ENCODE results near the gene TMEM63A. TPM values are rescaled to one million over a fixed set of nuclear protein-coding genes. Genes with fewer than 3 reads are reported as not detected.
A peak's percentile ranks its signal among the peaks of the same experiment; 100 is the strongest.
"Not testable (repeated sequence)": the region's sequence is repeated elsewhere in the genome, so short reads cannot be mapped to it uniquely, and the experiment has no call there.

TMEM63A gene
- total RNA-seq, 6 experiments from 2014 or later: 32.1 to 81.5 (median 44.9) TPM

DNA sequence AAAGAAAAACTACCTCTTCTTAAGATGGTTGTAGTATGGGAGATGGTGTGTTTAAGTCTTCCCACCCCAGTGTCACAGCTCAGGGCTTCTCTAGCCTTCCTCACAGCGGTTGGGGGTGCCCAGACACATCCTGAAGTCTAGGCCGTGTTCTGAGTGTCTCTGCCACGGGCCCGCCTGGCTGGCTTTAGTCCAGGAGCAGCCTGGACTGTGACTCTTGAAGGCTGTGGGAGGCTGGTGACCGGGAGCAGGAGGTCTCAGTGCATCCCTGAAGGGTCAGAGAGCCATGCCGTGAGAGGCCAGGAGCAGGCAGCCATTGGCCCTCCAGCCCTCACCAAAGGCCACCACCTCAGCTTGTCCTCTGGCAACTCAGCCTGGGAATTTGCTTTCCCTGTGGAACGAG, 67.8 kb downstream of the TMEM63A start:
- intact Hi-C loops (cut with DNase I): no loop called here
- TF ChIP-seq CTCF (IDR thresholded peaks at IDR 0.05) (no peak), POLR2A (IDR thresholded peaks at IDR 0.05) (no peak)
- peak overlapping the region; percentile 69 to 89 (median 80) for H3K27ac ChIP-seq
- H3K36me3 ChIP-seq: peaks cover 0 to 7% (median 0%) of the 10 kb centered on the region in 4 donors
- H3K9me3 ChIP-seq: no peaks in the 10 kb centered on the region
- peaks cover 0 to 73% (median 44%) of the 10 kb centered on the region in 4 donors for H3K4me1 ChIP-seq
- 83% methylated on average over 1 of the region's 7 CpGs for WGBS (ENCODE audit: insufficient coverage, low coverage, low lambda C conversion rate, missing lambda C conversion rate)
- H3K4me3 ChIP-seq: peak overlapping the region in 1 of 3 donors; percentile 35
- ATAC-seq (no peak), DNase-seq (no peak)
- no peaks in the 10 kb centered on the region for H3K27me3 ChIP-seq

DNA sequence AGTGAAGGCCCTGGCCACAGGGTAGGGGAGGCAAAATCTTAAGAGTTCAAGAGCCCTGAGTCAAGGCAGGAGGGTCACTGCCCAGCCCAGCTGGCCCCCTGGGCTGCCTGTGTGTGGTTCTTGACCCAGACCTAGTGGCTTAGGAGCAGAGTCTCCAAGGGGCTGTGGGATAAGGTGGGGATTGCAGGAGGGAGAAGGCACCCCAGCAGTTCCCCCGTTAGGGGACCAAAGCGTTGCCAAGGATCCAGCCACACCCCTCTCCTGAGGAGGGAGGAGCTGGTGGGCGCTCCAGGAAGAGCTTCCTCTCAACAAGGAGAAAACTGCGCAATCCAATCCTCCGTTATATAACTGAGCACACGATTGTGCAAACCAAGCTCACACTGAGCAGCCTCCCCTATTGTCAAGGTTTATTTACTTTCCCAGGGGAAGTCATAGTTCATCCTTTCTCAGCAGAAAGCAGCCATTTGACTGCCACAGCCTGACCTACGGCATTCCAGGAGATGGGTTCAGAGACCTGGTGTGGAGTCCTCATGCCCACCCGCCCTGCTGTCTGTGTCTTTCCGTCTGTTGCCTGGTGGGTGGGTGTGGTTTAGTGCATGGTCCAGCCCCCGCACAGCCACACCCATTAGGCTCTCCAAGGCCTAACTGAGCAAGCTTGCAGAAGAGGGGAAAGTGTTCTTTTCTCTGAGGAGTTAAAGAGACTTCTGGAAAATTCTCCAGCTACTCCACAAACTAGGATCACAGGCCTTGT, 68.8 kb downstream of the TMEM63A start:
- peak overlapping the region in 2 of 3 donors; percentile 15 to 84 for H3K4me3 ChIP-seq
- H3K4me1 ChIP-seq: peaks cover 0 to 66% (median 41%) of the 10 kb centered on the region in 4 donors
- H3K27ac ChIP-seq: peak overlapping the region; percentile 69 to 89 (median 80)
- no peaks in the 10 kb centered on the region for H3K9me3 ChIP-seq
- peaks cover 0 to 7% (median 0%) of the 10 kb centered on the region in 4 donors for H3K36me3 ChIP-seq
- no peak for TF ChIP-seq CTCF (IDR thresholded peaks at IDR 0.05)
- TF ChIP-seq POLR2A (IDR thresholded peaks at IDR 0.05): peak; percentile 13
- WGBS (ENCODE audit: insufficient coverage, low coverage, low lambda C conversion rate, missing lambda C conversion rate): 0% methylated on average over 5 of the region's 10 CpGs
- no peaks in the 10 kb centered on the region for H3K27me3 ChIP-seq
- intact Hi-C loops (cut with DNase I): no loop called here
- ATAC-seq (peak; percentile 56 to 72 (median 66)), DNase-seq (peak; percentile 78 to 94 (median 93))

GRCh38 chr1:225812488-225813213, 69.5 kb downstream of the TMEM63A start:
- no peaks in the 10 kb centered on the region for H3K9me3 ChIP-seq
- ATAC-seq: peak in 1 of 4 donors; percentile 1
- peak overlapping the region in 2 of 3 donors; percentile 76 to 84 for H3K4me3 ChIP-seq
- 30% methylated on average over 3 of the region's 8 CpGs for WGBS (ENCODE audit: insufficient coverage, low coverage, low lambda C conversion rate, missing lambda C conversion rate)
- intact Hi-C loops (cut with DNase I): no loop called here
- DNase-seq: no peak
- no peak for TF ChIP-seq POLR2A (IDR thresholded peaks at IDR 0.05)
- no peak for TF ChIP-seq CTCF (IDR thresholded peaks at IDR 0.05)
- H3K27ac ChIP-seq: peak overlapping the region; percentile 69 to 89 (median 80)
- H3K27me3 ChIP-seq: no peaks in the 10 kb centered on the region
- peaks cover 0 to 7% (median 0%) of the 10 kb centered on the region in 4 donors for H3K36me3 ChIP-seq
- H3K4me1 ChIP-seq: peaks cover 0 to 59% (median 34%) of the 10 kb centered on the region in 4 donors

GRCh38 chr1:225811622-225812487, 70.3 kb downstream of the TMEM63A start:
- ATAC-seq: peak; percentile 15 to 52 (median 38)
- Histone ChIP-seq H3K9me3 (no peaks in the 10 kb centered on the region), H3K4me3 (peak overlapping the region; percentile 70 to 84 (median 76)), H3K27ac (peak overlapping the region; percentile 78 to 89 (median 80)), H3K36me3 (peaks cover 0 to 7% (median 0%) of the 10 kb centered on the region in 4 donors), H3K27me3 (no peaks in the 10 kb centered on the region), H3K4me1 (peaks cover 0 to 52% (median 30%) of the 10 kb centered on the region in 4 donors)
- peak in 2 of 3 donors; percentile 79 to 81 for DNase-seq
- 11% methylated on average over 7 of the region's 10 CpGs for WGBS (ENCODE audit: insufficient coverage, low coverage, low lambda C conversion rate, missing lambda C conversion rate)
- TF ChIP-seq POLR2A (IDR thresholded peaks at IDR 0.05) (no peak), CTCF (IDR thresholded peaks at IDR 0.05) (peak; percentile 31 to 59 (median 42))
- intact Hi-C loops (cut with DNase I): no loop called here

- WGBS (ENCODE audit: insufficient coverage, low coverage, low lambda C conversion rate, missing lambda C conversion rate): 14% methylated on average over 17 of the region's 29 CpGs
- DNase-seq: peak; percentile 62 to 83 (median 75)
- H3K36me3 ChIP-seq; H3K9me3 ChIP-seq; H3K27me3 ChIP-seq; intact Hi-C loops (cut with DNase I): not testable (repeated sequence)
- Histone ChIP-seq H3K4me1 (peaks cover 0 to 42% (median 23%) of the 10 kb centered on the region in 4 donors), H3K4me3 (peak overlapping the region; percentile 70 to 84 (median 76)), H3K27ac (peak overlapping the region; percentile 75 to 89 (median 78))
- peak; percentile 14 to 42 (median 24) for ATAC-seq
Measured at GRCh38 chr1:225810579-225811538, 71.3 kb downstream of the TMEM63A start.
